Motor neuron (in vitro differentiated cells): ENCODE data around the gene CETN2. TPM values are rescaled to one million over a fixed set of nuclear protein-coding genes. Genes with fewer than 3 reads are reported as not detected.
A peak's percentile ranks its signal among the peaks of the same experiment; 100 is the strongest.
"Not testable (repeated sequence)": the region's sequence is repeated elsewhere in the genome, so short reads cannot be mapped to it uniquely, and the experiment has no call there.

Experiments used
- ATAC-seq, 8 experiments: fragments of 200-7000 bp; cut with Tn5 transposase; replicated peaks in 6 of 8; 2 replicates each; pipeline ENCODE4 v1.8.0; 2021; ENCODE audit warnings: mild to moderate bottlenecking in 8 of 8, moderate library complexity in 8 of 8
- H3K27ac ChIP-seq, 2 donors: fragments of 250-450 bp; sonication (Bioruptor Pico); 2 replicates each; pipeline ENCODE4 v1.9.0; 2021; ENCODE audit warnings: antibody characterized with exemption in 2 of 2, mild to moderate bottlenecking in 2 of 2, moderate library complexity in 1 of 2
- H3K4me1 ChIP-seq, 2 donors: fragments of 250-450 bp; sonication (Bioruptor Pico); replicated peaks in 1 of 2; 2 replicates each; pipeline ENCODE4 v1.6.1; 2021; ENCODE audit warnings: antibody characterized with exemption in 2 of 2, mild to moderate bottlenecking in 2 of 2, moderate library complexity in 1 of 2
- H3K4me3 ChIP-seq, 5 donors: fragments of 250-450 bp; sonication (Bioruptor Pico); 2 replicates each; pipeline ENCODE4 v1.9.0; 2021; ENCODE audit warnings: antibody characterized with exemption in 5 of 5, mild to moderate bottlenecking in 5 of 5, moderate library complexity in 4 of 5
- WGBS, 10 experiments: fragments of 450-650 bp; shearing (Covaris generic); methylation state at CpG; one replicate each; pipeline ENCODE4 v1.0.0; 2022; 5-methylcytosine and 5-hydroxymethylcytosine counted together
- in situ Hi-C, 9 experiments: fragments of 400-800 bp; cut with MboI; loops; one replicate each; pipeline ENCODE4 v1.15.0; 2021; ENCODE audit warnings: low sequenced_read_pairs in 9 of 9, low pct_unique_long_range_greater_than_20kb in 2 of 9; ENCODE audit not compliant: unreplicated experiment in 9 of 9
- total RNA-seq, 8 experiments: library from RNA; unstranded; fragments of 300-600 nt; gene quantifications; 2 replicates each; pipeline versions ENCODE4 v1.2.3 to v1.2.4, GENCODE V29; 2022

CETN2 gene
- total RNA-seq, 8 experiments from 2014 or later, result 29.2 to 175 (median 54.8) TPM

GRCh38 chrX:152821145-152821765, 9.3 kb downstream of the CETN2 start:
- in situ Hi-C loops, result loop anchor here in 3 of 9 experiments (25.0 kb wide), 2 partner anchors 159 to 184 kb away; partner anchors contain the start of gene GABRQ (in 2 of the 3)

GRCh38 chrX:152819732-152820131, 10.8 kb downstream of the CETN2 start:
- Histone ChIP-seq H3K4me1 (no peaks in the 10 kb centered on the region), H3K27ac (no peak overlapping the region), H3K4me3 (no peak overlapping the region)
- no peak for ATAC-seq
- in situ Hi-C loops, result loop anchor here in 3 of 9 experiments (25.0 kb wide), 2 partner anchors 157 to 182 kb away; partner anchors contain the start of gene GABRQ (in 2 of the 3)
- 33 to 100% (median 42%) methylated on average over 1 to 5 of the region's 7 CpGs; no CpG with 5 or more reads in 7 of the 10 experiments for WGBS, 10 experiments

More at GRCh38 chrX:152821145-152821765, 9.3 kb downstream of the CETN2 start:
- no peak overlapping the region for H3K27ac ChIP-seq
- 0 to 32% methylated on average over 1 to 3 of the region's 3 CpGs; no CpG with 5 or more reads in 8 of the 10 experiments for WGBS, 10 experiments
- peak in 3 of 8 experiments; percentile 18 to 33 (median 25) for ATAC-seq
- no peak overlapping the region for H3K4me3 ChIP-seq
- no peaks in the 10 kb centered on the region for H3K4me1 ChIP-seq

- no peak for ATAC-seq
- Histone ChIP-seq H3K27ac (no peak overlapping the region), H3K4me1 (no peaks in the 10 kb centered on the region), H3K4me3 (no peak overlapping the region)
- WGBS, 10 experiments, result 14 to 31% methylated on average over 2 of the region's 2 CpGs; no CpG with 5 or more reads in 8 of the 10 experiments
- in situ Hi-C loops, result loop anchor here in 3 of 9 experiments (25.0 kb wide), 2 partner anchors 157 to 182 kb away; partner anchors contain the start of gene GABRQ (in 2 of the 3)
Observed at GRCh38 chrX:152819266-152819665, 11.3 kb downstream of the CETN2 start.

- H3K4me3 ChIP-seq, result no peak overlapping the region
- WGBS, 10 experiments, result 0 to 70% (median 52%) methylated on average over 2 to 4 of the region's 5 CpGs; no CpG with 5 or more reads in 4 of the 10 experiments
- in situ Hi-C loops, result loop anchor here in 3 of 9 experiments (25.0 kb wide), 2 partner anchors 156 to 181 kb away; partner anchors contain the start of gene GABRQ (in 2 of the 3)
- peak in 3 of 8 experiments; percentile 41 to 81 (median 56) for ATAC-seq
- H3K4me1 ChIP-seq, result no peaks in the 10 kb centered on the region
- H3K27ac ChIP-seq, result no peak overlapping the region
Observed at GRCh38 chrX:152818356-152818755, 12.2 kb downstream of the CETN2 start.

GRCh38 chrX:152817078-152817764, 13.3 kb downstream of the CETN2 start:
- H3K4me1 ChIP-seq, result no peaks in the 10 kb centered on the region
- H3K27ac ChIP-seq, result no peak overlapping the region
- WGBS, 10 experiments, result 0 to 60% (median 18%) methylated on average over 1 to 4 of the region's 6 CpGs; no CpG with 5 or more reads in 4 of the 10 experiments
- no peak overlapping the region for H3K4me3 ChIP-seq
- in situ Hi-C loops, result loop anchor here in 3 of 9 experiments (25.0 kb wide), 2 partner anchors 155 to 180 kb away; partner anchors contain the start of gene GABRQ (in 2 of the 3)
- peak in 5 of 8 experiments; percentile 38 to 69 (median 64) for ATAC-seq

- Histone ChIP-seq H3K4me3 (no peak overlapping the region), H3K27ac (no peak overlapping the region), H3K4me1 (peaks cover 0 to 18% of the 10 kb centered on the region in 2 donors)
- no peak for ATAC-seq
- in situ Hi-C loops, result loop anchor here in 3 of 9 experiments (25.0 kb wide), 2 partner anchors 152 to 177 kb away; partner anchors contain the start of gene GABRQ (in 2 of the 3)
- 33 to 83% (median 67%) methylated on average over 1 to 3 of the region's 5 CpGs; no CpG with 5 or more reads in 5 of the 10 experiments for whole genome bisulfite sequencing, 10 experiments
Observed at GRCh38 chrX:152814048-152814447, 16.5 kb downstream of the CETN2 start.

GRCh38 chrX:152813206-152813605, 17.4 kb downstream of the CETN2 start:
- Histone ChIP-seq H3K4me3 (no peak overlapping the region), H3K4me1 (peaks cover 0 to 18% of the 10 kb centered on the region in 2 donors), H3K27ac (no peak overlapping the region)
- 0 to 80% (median 20%) methylated on average over 1 to 5 of the region's 5 CpGs; no CpG with 5 or more reads in 4 of the 10 experiments for WGBS, 10 experiments
- ATAC-seq, result no peak
- in situ Hi-C loops, result loop anchor here in 3 of 9 experiments (25.0 kb wide), 2 partner anchors 151 to 176 kb away; partner anchors contain the start of gene GABRQ (in 2 of the 3)

- peak overlapping the region in 1 of 2 donors; percentile 24 for H3K27ac ChIP-seq
- in situ Hi-C loops, result loop anchor here in 3 of 9 experiments (25.0 kb wide), 2 partner anchors 148 to 173 kb away; partner anchors contain the start of gene GABRQ (in 2 of the 3)
- H3K4me1 ChIP-seq, result peaks cover 0 to 18% of the 10 kb centered on the region in 2 donors
- ATAC-seq, result peak in 6 of 8 experiments; percentile 48 to 99 (median 98)
- WGBS, 10 experiments, result 0% methylated on average over 1 of the region's 4 CpGs; no CpG with 5 or more reads in 9 of the 10 experiments
- no peak overlapping the region for H3K4me3 ChIP-seq
Observed at GRCh38 chrX:152810403-152810802, 20.2 kb downstream of the CETN2 start.

GRCh38 chrX:152806035-152806434, 24.5 kb downstream of the CETN2 start:
- H3K4me3 ChIP-seq, result no peak overlapping the region
- no peak for ATAC-seq
- peaks cover 0 to 12% of the 10 kb centered on the region in 2 donors for H3K4me1 ChIP-seq
- in situ Hi-C loops, result loop anchor here in 3 of 9 experiments (25.0 kb wide), 2 partner anchors 144 to 169 kb away; partner anchors contain the start of gene GABRQ (in 2 of the 3)
- 92 to 100% methylated on average over 3 to 4 of the region's 4 CpGs; no CpG with 5 or more reads in 8 of the 10 experiments for WGBS, 10 experiments
- no peak overlapping the region for H3K27ac ChIP-seq

GRCh38 chrX:152798945-152799344, 31.6 kb downstream of the CETN2 start:
- WGBS, 10 experiments, result 0 to 38% methylated on average over 1 of the region's 1 CpG; no CpG with 5 or more reads in 8 of the 10 experiments
- in situ Hi-C loops, result no loop called here
- ATAC-seq, result no peak
- Histone ChIP-seq H3K4me1 (no peaks in the 10 kb centered on the region), H3K27ac (no peak overlapping the region), H3K4me3 (no peak overlapping the region)

GRCh38 chrX:152787062-152787461, 43.5 kb downstream of the CETN2 start:
- H3K4me1 ChIP-seq, H3K27ac ChIP-seq, H3K4me3 ChIP-seq, in situ Hi-C loops: not testable (repeated sequence)
- peak in 3 of 8 experiments; percentile 61 to 88 (median 66) for ATAC-seq
- WGBS, 10 experiments, result no CpG with 5 or more reads among the region's 3 CpGs
